ENCODE data around the gene MAML1.

The MAML1 gene

DNA sequence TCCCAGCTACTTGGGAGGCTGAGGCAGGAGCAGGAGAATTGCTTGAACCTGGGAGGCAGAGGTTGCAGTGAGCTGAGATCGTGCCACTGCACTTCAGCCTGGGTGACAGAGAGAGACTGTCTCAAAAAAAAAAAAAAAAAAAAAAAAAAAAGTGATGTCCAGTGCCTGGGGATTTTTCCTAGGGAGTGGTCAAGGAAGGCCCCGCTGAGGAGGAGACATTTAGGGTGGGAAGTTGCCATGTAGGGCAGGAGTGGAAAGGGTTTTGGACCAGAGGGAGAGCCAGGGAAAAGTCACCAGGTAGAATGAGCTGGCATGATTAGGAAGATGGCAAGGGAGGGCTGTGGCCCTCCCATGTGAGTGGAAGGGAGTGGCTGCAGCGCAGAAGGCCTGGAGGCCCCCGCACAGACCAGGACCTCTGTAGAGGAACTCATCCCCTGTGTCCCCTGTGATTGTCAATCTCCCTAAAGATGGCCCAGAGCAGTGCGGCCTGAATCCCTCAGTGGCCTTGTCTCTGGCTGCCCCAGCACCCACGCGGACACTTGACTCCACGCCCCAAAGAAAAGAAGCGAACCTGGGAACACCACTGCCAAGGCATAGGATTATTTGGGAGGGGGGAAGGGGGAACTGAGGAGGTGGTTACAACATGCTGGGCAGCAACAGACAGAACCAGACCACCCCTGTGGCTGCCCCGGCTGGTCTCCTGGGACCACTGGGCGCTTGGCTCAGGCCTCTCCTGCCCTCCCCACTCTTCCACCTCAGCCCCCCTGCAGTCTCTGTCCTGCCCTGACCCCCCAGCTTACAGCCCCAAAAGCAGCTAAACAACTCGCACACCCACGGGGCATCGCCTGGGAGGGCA lies 85.5 kb downstream of the MAML1 start:
- DNase-seq (ENCODE audit: low read depth), result no peak
- H3K4me3 ChIP-seq (ENCODE audit: low read depth, low read length), result peak overlapping the region; percentile 52
- TF ChIP-seq, protein P1, sequence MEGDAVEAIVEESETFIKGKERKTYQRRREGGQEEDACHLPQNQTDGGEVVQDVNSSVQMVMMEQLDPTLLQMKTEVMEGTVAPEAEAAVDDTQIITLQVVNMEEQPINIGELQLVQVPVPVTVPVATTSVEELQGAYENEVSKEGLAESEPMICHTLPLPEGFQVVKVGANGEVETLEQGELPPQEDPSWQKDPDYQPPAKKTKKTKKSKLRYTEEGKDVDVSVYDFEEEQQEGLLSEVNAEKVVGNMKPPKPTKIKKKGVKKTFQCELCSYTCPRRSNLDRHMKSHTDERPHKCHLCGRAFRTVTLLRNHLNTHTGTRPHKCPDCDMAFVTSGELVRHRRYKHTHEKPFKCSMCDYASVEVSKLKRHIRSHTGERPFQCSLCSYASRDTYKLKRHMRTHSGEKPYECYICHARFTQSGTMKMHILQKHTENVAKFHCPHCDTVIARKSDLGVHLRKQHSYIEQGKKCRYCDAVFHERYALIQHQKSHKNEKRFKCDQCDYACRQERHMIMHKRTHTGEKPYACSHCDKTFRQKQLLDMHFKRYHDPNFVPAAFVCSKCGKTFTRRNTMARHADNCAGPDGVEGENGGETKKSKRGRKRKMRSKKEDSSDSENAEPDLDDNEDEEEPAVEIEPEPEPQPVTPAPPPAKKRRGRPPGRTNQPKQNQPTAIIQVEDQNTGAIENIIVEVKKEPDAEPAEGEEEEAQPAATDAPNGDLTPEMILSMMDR (IDR thresholded peaks at IDR 0.05; ENCODE audit: insufficient read depth, low read depth, low read length, missing control alignments), result no peak

DNA sequence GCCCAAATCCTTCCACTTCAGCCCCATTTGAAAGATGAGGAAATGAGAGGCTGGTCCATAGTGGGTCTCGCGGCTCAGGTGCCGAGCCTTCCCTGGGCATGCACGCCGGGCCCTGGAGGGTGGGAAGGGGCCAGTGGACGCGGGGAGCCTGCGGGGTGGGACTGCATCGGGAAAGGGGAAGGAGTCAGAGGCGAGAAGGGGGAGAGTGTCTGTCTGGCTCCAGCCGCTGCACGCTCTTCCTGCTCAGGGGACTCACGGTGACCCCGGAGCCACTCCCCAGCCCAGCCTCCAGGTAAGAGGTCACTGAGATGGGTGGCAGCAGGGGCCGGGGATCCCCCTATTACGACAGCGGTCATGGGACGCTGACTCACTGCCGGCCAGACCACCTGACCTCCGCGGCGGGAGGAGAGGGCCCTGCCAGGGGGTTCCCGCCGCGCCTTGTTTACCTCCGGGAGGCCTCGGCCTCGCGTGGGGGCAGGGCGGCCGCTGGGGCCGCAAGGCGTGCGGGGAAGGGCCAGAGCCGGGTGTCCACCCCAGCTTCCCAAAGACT lies 86.2 kb downstream of the MAML1 start:
- H3K4me3 ChIP-seq (ENCODE audit: low read depth, low read length), result peak overlapping the region; percentile 52
- DNase-seq (ENCODE audit: low read depth), result peak; percentile 96
- TF ChIP-seq, protein P1 (IDR thresholded peaks at IDR 0.05; ENCODE audit: insufficient read depth, low read depth, low read length, missing control alignments), result no peak

DNA sequence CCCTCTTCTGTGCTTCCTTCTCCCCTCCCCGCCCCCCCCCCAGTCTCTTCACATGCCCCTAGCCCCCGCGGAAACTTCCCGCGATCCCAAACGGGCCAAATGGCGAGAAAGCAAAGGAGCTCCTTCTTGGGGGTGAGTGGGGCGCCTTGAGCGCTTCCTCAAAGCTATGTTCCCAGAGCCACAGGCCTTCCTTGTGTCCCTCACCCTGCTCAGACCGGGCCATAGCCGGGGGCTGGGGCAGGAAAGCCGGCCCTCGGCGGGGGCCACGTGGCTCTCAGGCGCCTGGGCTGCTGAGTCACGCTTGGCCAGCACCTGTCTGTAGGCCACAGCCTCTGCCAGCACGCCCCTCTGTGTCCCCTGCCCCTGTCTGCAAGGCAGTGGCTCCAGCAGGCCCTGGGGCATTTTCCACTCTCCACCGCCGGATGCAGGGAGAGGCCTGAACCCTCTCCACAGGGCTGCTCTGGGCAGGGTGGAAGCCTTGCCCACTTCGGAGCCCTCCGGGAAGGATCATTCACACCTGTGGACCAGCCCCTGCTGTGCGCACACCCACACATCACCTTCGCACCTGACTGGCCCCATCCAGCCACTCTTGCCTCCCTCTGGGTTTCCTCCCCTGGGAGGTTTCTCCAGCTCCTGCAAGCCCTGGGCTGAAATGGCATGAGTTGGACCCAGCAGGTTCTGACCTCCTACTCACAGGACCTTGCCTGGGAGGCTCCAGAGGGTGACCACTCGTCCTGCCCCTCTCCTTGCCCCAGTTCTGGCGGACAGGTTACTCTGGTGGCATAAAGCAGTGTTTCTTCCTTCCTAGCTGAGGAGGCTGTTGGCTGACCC lies 86.9 kb downstream of the MAML1 start:
- H3K4me3 ChIP-seq (ENCODE audit: low read depth, low read length), result peak overlapping the region; percentile 52
- TF ChIP-seq, protein P1 (IDR thresholded peaks at IDR 0.05; ENCODE audit: insufficient read depth, low read depth, low read length, missing control alignments), result no peak
- peak; percentile 70 for DNase-seq (ENCODE audit: low read depth)

DNA sequence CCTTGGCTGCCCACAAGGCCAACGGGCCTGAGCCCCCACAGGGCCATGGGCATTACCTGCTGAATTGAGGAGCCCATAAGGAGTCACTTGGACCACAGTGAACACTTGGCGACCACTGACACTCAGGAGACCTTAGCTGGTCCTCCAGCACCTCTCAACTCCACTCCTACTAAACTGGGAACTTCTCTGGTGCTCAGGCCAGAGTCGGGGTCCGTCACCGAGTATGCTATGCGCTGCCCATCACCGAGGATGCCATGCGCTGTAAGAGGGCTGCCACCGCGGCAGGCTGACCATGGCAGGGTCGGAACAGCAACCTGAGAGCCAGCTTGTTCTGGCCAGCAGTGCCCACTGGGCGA lies 87.5 kb downstream of the MAML1 start:
- peak overlapping the region; percentile 87 for H3K4me3 ChIP-seq (ENCODE audit: low read depth, low read length)
- TF ChIP-seq, protein P1 (IDR thresholded peaks at IDR 0.05; ENCODE audit: insufficient read depth, low read depth, low read length, missing control alignments), result no peak
- no peak for DNase-seq (ENCODE audit: low read depth)

- TF ChIP-seq, protein P1 (IDR thresholded peaks at IDR 0.05; ENCODE audit: insufficient read depth, low read depth, low read length, missing control alignments), result no peak
- peak within 1 kb of the TSS; percentile 87 for H3K4me3 ChIP-seq (ENCODE audit: low read depth, low read length)
- DNase-seq (ENCODE audit: low read depth), result peak; percentile 88
These were observed 88.1 kb downstream of the MAML1 start, which contains the start of gene SQSTM1 for GRCh38 chr5:179820483-179821297. Gene SQSTM1 (plus strand): TSS chr5:179820905. CDS start chr5:179820937, 32 bp downstream.

All from GM12865 (cell line).